ENCODE results near the gene GAS7.

The GAS7 gene

DNA sequence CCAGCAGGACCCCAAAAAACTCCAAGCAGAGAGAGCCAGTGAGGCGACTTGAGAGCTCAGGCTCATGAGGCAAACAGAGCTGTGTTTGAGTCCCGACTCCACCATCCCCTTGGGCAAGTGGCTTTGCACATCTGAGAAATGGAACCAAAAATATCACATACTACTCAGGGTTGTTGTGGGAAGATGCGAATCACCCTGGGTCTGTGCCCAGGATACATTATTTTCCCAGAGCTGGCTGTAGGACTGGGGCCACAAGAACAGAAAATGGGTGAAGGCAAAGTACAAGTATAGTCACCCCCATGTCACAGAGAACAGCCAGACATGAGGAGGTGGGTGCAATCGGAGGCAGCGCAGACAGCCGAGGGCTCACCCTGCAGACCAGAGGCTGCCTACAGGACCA, 127.3 kb downstream of the GAS7 start:
- no peak overlapping the region for H3K4me3 ChIP-seq (ENCODE audit: control insufficient read depth, low read depth, low read length)
- DNase-seq (ENCODE audit: low read depth): no peak
- TF ChIP-seq, protein P1, sequence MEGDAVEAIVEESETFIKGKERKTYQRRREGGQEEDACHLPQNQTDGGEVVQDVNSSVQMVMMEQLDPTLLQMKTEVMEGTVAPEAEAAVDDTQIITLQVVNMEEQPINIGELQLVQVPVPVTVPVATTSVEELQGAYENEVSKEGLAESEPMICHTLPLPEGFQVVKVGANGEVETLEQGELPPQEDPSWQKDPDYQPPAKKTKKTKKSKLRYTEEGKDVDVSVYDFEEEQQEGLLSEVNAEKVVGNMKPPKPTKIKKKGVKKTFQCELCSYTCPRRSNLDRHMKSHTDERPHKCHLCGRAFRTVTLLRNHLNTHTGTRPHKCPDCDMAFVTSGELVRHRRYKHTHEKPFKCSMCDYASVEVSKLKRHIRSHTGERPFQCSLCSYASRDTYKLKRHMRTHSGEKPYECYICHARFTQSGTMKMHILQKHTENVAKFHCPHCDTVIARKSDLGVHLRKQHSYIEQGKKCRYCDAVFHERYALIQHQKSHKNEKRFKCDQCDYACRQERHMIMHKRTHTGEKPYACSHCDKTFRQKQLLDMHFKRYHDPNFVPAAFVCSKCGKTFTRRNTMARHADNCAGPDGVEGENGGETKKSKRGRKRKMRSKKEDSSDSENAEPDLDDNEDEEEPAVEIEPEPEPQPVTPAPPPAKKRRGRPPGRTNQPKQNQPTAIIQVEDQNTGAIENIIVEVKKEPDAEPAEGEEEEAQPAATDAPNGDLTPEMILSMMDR (IDR thresholded peaks at IDR 0.05; ENCODE audit: control insufficient read depth, insufficient read depth, low read depth, low read length, missing control alignments): no peak

DNA sequence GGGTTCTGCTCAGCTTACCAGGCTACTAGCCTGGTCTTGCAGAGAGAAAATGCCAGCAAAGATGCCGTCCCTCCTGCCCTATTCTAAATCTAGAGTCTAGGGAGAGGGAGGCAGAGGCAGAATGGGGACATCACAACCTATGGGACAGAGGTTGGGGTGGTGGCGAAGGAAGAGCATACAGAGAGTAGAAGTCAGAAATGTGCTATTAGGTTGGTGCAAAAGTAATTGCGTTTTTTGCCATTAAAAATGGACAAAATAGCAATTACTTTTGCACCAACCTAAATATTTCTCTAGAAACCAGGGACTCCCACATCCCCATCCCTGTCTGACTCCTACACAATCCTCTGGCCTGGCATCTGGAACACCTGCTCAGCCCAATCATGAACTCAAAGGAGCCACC, 127.7 kb downstream of the GAS7 start:
- H3K4me3 ChIP-seq (ENCODE audit: control insufficient read depth, low read depth, low read length): no peak overlapping the region
- TF ChIP-seq, protein P1 (IDR thresholded peaks at IDR 0.05; ENCODE audit: control insufficient read depth, insufficient read depth, low read depth, low read length, missing control alignments): no peak
- no peak for DNase-seq (ENCODE audit: low read depth)

DNA sequence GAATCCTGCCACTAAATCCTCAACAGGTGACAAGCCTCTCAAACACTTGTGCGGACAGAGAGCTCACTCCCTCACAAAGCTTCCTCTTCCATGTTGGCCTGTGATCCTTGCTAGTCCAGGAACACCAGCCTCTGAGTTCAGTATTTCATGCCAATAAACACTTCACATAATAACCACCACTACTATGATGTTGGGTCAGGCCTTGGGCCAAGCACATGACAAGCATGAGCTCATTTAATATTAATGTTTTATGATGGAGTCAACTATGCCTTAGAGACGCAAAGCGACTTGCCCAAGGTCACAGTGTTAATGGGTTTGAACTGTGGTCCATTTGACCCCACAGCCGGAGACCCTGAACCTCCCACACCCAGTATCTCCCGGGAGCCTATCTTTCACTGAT, 129.1 kb downstream of the GAS7 start:
- TF ChIP-seq, protein P1 (IDR thresholded peaks at IDR 0.05; ENCODE audit: control insufficient read depth, insufficient read depth, low read depth, low read length, missing control alignments): no peak
- no peak for DNase-seq (ENCODE audit: low read depth)
- no peak overlapping the region for H3K4me3 ChIP-seq (ENCODE audit: control insufficient read depth, low read depth, low read length)

DNA sequence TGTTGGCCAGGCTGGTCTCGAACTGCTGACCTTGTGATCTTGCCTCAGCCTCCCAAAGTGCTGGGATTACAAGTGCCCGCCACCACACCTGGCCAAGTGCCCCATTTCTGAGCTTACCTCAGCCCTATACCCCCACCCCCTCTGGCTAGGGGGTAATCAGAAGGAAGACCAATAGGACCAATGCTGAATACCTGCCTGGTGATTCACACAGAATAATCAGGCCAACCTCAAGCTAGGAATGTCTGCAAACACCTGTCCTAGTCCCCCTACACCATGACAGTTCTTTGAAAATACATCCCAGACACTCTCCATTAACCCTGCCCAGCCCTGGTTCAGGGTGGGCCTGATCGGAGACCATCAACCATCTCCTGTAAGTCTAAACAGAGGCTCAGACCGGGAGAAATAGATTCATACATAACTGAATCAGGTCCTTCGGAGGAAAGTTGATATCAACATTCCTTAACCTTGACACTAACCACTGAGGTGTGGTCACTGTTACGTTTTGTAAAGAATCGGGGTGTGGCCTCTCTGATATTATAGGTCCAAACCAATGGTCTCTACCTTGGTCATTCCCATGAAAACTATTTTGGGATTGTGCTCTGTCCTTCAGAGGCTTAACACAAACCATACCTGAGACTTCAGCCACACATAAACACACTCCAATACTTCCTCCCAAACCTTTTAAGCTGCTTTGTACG, 130.8 kb downstream of the GAS7 start:
- DNase-seq (ENCODE audit: low read depth): no peak
- no peak overlapping the region for H3K4me3 ChIP-seq (ENCODE audit: control insufficient read depth, low read depth, low read length)
- TF ChIP-seq, protein P1 (IDR thresholded peaks at IDR 0.05; ENCODE audit: control insufficient read depth, insufficient read depth, low read depth, low read length, missing control alignments): no peak

DNA sequence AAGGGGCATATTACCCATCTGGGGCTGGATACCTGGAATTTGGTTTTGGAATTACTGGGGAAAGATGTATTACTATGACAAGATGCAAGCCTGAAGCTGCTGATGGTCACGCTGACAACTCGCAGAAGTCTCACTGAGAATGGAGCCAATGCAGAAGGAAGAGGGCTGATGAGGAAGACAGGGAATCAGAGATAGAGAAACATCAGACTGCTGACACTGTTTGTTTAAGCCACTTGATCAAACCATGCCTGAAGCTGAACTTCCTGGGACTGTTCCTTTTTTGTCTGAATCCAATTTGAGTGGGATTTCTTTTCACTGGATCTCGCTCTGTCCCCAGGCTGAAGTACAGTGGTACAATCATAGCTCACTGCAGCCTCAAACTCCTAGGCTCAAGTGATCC, 133.9 kb downstream of the GAS7 start:
- H3K4me3 ChIP-seq (ENCODE audit: control insufficient read depth, low read depth, low read length): no peak overlapping the region
- TF ChIP-seq, protein P1 (IDR thresholded peaks at IDR 0.05; ENCODE audit: control insufficient read depth, insufficient read depth, low read depth, low read length, missing control alignments): no peak

DNA sequence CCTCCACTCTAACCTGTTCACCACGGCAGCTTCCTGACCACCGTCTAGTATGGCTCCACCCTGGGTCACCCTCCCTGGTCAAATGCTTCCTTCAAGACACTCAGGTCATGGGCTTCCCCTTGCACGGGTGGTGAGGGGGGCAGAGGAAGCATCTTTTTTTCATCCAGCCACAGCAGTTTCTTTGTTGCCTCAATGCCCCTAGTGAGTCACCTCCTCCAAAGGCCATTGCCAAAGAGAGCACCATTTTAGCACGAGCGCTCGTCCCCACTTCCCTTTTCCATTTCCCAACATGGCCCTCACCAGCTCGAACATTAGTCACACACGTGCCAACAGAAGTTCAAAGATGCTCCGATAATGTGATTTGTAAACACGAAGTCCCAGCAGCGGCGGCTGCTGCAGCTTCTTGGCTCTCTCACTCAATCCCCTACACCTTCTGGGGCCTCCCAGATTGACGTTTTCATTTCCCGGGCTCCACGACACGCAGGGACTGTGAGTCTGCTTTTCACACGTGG, 134.6 kb downstream of the GAS7 start:
- no peak overlapping the region for H3K4me3 ChIP-seq (ENCODE audit: control insufficient read depth, low read depth, low read length)
- DNase-seq (ENCODE audit: low read depth): no peak
- TF ChIP-seq, protein P1 (IDR thresholded peaks at IDR 0.05; ENCODE audit: control insufficient read depth, insufficient read depth, low read depth, low read length, missing control alignments): no peak

More for the DNA sequence above, 133.9 kb downstream of the GAS7 start:
- DNase-seq (ENCODE audit: low read depth): no peak

Data from AG09309 (cell line).